Measurements from ENCODE around the gene SPO11. TPM values are rescaled to one million over a fixed set of nuclear protein-coding genes. Genes with fewer than 3 reads are reported as not detected.

SPO11 gene
- total RNA-seq, 1 experiment from 2014 or later, result not detected

DNA sequence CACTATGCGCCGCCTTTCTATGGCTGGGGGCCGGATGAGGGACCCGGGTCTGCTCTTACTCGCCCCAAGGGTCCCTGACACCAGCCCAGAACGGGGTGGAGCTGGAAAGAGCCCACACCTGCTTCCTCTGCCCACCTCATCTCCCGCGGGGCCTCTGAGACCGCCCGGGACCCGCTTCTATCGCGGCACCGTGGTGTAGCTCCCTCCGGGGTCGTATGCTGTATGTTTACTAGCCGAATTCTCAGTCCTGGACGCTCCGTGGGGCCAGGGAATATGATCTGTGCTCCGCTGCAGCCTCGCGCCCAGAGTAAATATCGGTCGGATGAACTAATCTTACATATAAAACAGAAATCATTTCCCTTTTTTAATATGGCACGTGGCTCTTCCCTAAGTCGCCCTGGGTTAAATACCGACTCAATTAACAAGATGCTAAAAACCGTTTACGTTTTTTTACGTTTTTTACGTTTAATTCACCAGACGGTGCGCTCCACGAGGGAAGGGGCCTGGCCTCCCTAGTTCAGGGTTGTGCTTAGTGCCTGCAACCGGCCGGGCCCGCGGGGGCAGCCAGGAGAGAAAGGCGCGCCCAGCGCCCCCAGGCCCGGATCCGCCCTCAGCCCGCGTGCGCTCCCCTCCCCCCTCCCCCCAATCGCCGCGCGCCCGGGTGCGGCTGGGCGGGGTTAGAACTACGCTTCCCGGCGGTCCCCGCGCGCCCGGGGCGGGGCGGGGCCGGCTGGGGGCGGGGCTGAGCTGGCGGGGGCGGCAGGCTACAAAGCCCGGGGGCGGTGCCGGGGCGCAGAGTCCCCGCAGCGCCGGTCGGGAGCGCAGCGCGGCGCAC lies 61.2 kb downstream of the SPO11 start, which contains the start of gene RBM38:
Gene RBM38, plus strand, starts transcription at position 793 of the 835 bp plus-strand sequence. CDS start 186 bp downstream, outside the sequence.
- DNase-seq (ENCODE audit: low read depth), result peak; percentile 35

DNA sequence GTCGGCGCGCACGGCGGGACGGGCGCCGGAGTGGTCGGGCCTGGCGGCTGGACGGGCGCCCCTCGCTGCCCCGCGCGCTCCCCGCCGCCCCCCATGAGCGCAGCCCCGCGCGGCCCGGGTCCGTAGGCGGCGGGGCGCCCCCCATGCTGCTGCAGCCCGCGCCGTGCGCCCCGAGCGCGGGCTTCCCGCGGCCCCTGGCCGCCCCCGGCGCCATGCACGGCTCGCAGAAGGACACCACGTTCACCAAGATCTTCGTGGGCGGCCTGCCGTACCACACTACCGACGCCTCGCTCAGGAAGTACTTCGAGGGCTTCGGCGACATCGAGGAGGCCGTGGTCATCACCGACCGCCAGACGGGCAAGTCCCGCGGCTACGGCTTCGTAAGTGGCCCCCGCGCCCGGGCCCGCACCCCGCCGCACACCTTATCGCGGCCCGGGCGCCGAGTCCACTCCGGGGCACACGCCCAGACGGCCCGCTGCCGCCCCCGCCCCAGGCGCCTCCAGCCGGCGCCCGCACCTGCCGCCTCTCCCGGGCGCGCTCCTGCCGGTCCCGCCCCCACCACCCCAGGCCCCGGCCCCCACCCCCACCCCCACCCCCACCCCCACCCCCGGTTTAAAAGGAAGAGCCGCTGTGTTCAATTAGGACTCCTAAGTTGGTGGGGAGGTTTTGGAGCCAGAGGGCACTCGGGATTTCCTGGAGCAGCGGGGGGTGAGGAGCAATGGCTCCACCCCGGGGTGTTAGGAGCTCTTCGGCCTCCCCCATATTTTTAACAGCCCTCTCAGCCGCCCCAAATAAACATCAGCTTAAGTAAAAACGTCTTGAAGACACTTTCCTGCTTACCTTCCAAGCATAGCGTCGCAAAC lies 62.1 kb downstream of the SPO11 start:
- DNase-seq (ENCODE audit: low read depth), result no peak

- no peak for DNase-seq (ENCODE audit: low read depth)
Observed at GRCh38 chr20:57392512-57393271, 63.1 kb downstream of the SPO11 start.

Other genes starting within 250 kb of the SPO11 start
- not detected in 2 replicates for gene BMP7, start 63.2 kb upstream of the SPO11 start, total RNA-seq (2014; rRNA removed)
- 39.1 and 41.2 TPM in 2 replicates for gene RAE1, start 21.5 kb downstream of the SPO11 start, total RNA-seq (2014; rRNA removed)
- gene RBM38, start 61.6 kb downstream of the SPO11 start, total RNA-seq (2014; rRNA removed), result 7.4 and 8.6 TPM in 2 replicates
- not detected in 2 replicates for gene CTCFL, start 195.3 kb downstream of the SPO11 start, total RNA-seq (2014; rRNA removed)
- not detected in 2 replicates for gene PCK1, start 231.3 kb downstream of the SPO11 start, total RNA-seq (2014; rRNA removed)